ENCODE results near the gene CPT2.

Gene CPT2

GRCh38 chr1:53206735-53207379 is 10.2 kb downstream of the CPT2 start:
- no peak overlapping the region for H3K27ac ChIP-seq
- TF ChIP-seq ZFX (IDR thresholded peaks at IDR 0.05) (no peak), CTCF (conservative IDR thresholded peaks at IDR 0.05) (no peak)

DNA sequence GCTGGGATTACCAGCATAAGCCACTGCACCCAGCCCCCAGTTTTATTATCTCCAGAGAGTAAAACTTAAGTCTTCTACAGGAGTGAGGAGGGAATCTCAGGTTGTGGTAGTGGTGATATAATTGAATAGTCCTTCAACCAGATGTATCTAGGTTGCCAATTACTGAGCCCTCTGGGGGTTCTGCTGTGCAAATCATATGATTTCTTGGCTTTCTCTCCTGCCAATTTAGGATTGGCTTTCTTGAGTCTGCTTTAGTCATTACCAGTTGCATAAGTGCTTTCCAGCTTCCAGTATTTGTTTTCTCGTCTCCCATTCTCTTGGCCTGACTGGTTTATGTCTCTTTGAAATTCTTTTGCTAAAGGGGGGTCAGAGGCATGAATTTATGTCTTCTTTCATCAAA is 11.1 kb downstream of the CPT2 start:
- H3K27ac ChIP-seq, result no peak overlapping the region
- TF ChIP-seq CTCF (conservative IDR thresholded peaks at IDR 0.05) (no peak), ZFX (IDR thresholded peaks at IDR 0.05) (no peak)

DNA sequence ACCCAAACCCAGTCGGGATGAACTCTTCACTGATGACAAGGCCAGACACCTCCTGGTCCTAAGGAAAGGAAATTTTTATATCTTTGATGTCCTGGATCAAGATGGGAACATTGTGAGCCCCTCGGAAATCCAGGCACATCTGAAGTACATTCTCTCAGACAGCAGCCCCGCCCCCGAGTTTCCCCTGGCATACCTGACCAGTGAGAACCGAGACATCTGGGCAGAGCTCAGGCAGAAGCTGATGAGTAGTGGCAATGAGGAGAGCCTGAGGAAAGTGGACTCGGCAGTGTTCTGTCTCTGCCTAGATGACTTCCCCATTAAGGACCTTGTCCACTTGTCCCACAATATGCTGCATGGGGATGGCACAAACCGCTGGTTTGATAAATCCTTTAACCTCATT is 13.7 kb downstream of the CPT2 start:
- TF ChIP-seq ZFX (IDR thresholded peaks at IDR 0.05), result no peak
- no peak for TF ChIP-seq CTCF (conservative IDR thresholded peaks at IDR 0.05)
- H3K27ac ChIP-seq, result no peak overlapping the region

GRCh38 chr1:53210954-53211353 is 14.3 kb downstream of the CPT2 start:
- TF ChIP-seq ZFX (IDR thresholded peaks at IDR 0.05), result no peak
- no peak for TF ChIP-seq CTCF (conservative IDR thresholded peaks at IDR 0.05)
- no peak overlapping the region for H3K27ac ChIP-seq

GRCh38 chr1:53214376-53214940 is 17.8 kb downstream of the CPT2 start:
- TF ChIP-seq ZFX (IDR thresholded peaks at IDR 0.05), result no peak
- no peak overlapping the region for H3K27ac ChIP-seq

DNA sequence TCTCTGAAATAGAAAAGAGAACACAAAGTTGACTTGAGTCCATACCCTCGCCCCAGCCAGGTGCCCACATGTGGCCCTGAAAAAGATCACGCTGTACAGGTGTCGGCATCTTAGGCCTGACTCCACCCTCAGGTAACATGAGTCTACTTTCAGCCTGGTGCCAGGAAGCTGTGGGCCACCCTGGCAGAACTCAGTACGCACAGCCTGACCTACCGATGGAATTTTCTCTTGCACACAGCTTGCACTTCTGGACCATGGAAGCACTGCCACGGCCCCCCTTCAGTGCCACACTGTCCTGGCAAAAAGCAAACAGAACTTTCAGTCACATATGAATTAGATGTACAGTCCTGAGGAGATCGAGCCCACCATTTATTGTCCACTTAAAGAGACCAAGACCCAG is 21.6 kb downstream of the CPT2 start:
- TF ChIP-seq ZFX (IDR thresholded peaks at IDR 0.05) (no peak), CTCF (conservative IDR thresholded peaks at IDR 0.05) (no peak)
- no peak overlapping the region for H3K27ac ChIP-seq

DNA sequence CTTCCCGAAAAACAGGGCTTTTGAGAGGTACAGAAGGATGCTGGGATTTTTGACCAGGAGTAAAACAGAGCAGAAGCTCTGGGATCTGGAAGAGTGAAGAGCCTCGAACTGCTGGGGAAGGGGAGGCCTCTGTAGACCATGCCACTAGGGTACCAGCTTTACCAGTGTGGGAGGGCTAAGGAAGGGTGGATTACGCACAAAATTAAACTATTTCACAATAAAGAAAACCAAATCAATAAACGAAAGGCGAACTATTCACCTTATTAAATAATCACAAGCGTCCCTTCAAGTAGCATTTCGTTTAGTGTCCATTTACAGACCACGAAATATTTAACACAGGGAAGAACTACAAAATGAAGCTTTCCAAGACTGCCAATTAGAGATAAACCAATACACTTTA is 23.1 kb downstream of the CPT2 start:
- no peak for TF ChIP-seq ZFX (IDR thresholded peaks at IDR 0.05)
- no peak for TF ChIP-seq CTCF (conservative IDR thresholded peaks at IDR 0.05)
- peak overlapping the region; percentile 95 for H3K27ac ChIP-seq

Data from C4-2B (cell line).